Keratinocyte (primary cell): ENCODE results near the gene RHOU. TPM values are rescaled to one million over a fixed set of nuclear protein-coding genes. Genes with fewer than 3 reads are reported as not detected.

Experiments
- DNase-seq: peaks from one replicate; pipeline ENCODE4 v3.0.0-alpha.2; 2011; ENCODE audit warnings: low read depth, missing footprints, low spot score
- FAIRE-seq: peaks from 2 replicates; lab custom pipeline; 2011; peaks lifted over from hg19 to GRCh38; lab: Jason Lieb, UNC
- H2AFZ ChIP-seq: 2 replicates; pipeline ENCODE4 v1.6.0; 2012; ENCODE audit warnings: low read length, control low read depth, inconsistent platforms; ENCODE audit not compliant: control insufficient read depth
- H3K27ac ChIP-seq: 2 replicates; pipeline ENCODE4 v1.5.1; 2011; ENCODE audit warnings: low read length; ENCODE audit not compliant: control insufficient read depth, insufficient read depth
- H3K27me3 ChIP-seq: 3 replicates; pipeline ENCODE4 v1.6.0; 2011; ENCODE audit warnings: low read length; ENCODE audit not compliant: control insufficient read depth, insufficient read depth; ENCODE audit errors: extremely low read depth
- H3K36me3 ChIP-seq, 2 experiments: 2 replicates in 1 of 2; 3 replicates in 1 of 2; pipeline ENCODE4 v1.5.1; 2011; ENCODE audit warnings: low read length in 2 of 2, mild to moderate bottlenecking in 1 of 2; ENCODE audit not compliant: control insufficient read depth in 2 of 2, insufficient read depth in 2 of 2; ENCODE audit errors: extremely low read depth in 1 of 2
- H3K4me1 ChIP-seq: 3 replicates; pipeline ENCODE4 v1.5.1; 2011; ENCODE audit warnings: low read length; ENCODE audit not compliant: control insufficient read depth, insufficient read depth; ENCODE audit errors: extremely low read depth
- H3K4me2 ChIP-seq: 3 replicates; pipeline ENCODE4 v1.6.0; 2011; ENCODE audit warnings: low read depth, low read length; ENCODE audit not compliant: control insufficient read depth, insufficient read depth; ENCODE audit errors: extremely low read depth
- H3K4me3 ChIP-seq, 3 experiments: fragments of 200-600 bp in 1 of 3; sonication (generic) in 1 of 3; 2 replicates in 2 of 3; 3 replicates in 1 of 3; pipeline ENCODE4 v1.5.1; 2011 to 2016; ENCODE audit warnings: low read length in 3 of 3, mild to moderate bottlenecking in 3 of 3, control low read depth in 2 of 3, inconsistent platforms in 1 of 3, low read depth in 1 of 3, mixed read lengths in 1 of 3, mixed run types in 1 of 3, moderate library complexity in 1 of 3; ENCODE audit not compliant: control insufficient read depth in 2 of 3, insufficient read depth in 2 of 3; ENCODE audit errors: extremely low read depth in 1 of 3
- H3K79me2 ChIP-seq: 2 replicates; pipeline ENCODE4 v1.6.0; 2012; ENCODE audit warnings: low read length; ENCODE audit not compliant: control insufficient read depth, insufficient read depth
- H3K9ac ChIP-seq: 3 replicates; pipeline ENCODE4 v1.6.0; 2011; ENCODE audit warnings: low read length; ENCODE audit not compliant: control insufficient read depth, insufficient read depth; ENCODE audit errors: extremely low read depth
- H3K9me1 ChIP-seq: 3 replicates; pipeline ENCODE4 v1.6.0; 2011; ENCODE audit warnings: low read length; ENCODE audit not compliant: control insufficient read depth, insufficient read depth; ENCODE audit errors: extremely low read depth
- H3K9me3 ChIP-seq: 2 replicates; pipeline ENCODE4 v1.5.1; 2012; ENCODE audit warnings: low read depth, low read length; ENCODE audit not compliant: control insufficient read depth
- H4K20me1 ChIP-seq: 3 replicates; pipeline ENCODE4 v1.6.0; 2011; ENCODE audit warnings: low read length; ENCODE audit not compliant: control insufficient read depth, insufficient read depth; ENCODE audit errors: extremely low read depth
- EZH2 ChIP-seq: IDR thresholded peaks from one replicate; pipeline ENCODE4 v1.6.1; 2012; ENCODE audit warnings: inconsistent platforms, mild to moderate bottlenecking, low read length, moderate library complexity
- dilution Hi-C: fragments of 300-500 bp; cut with MboI; formaldehyde crosslinking; loops from one replicate; pipeline ENCODE4 v1.7.0; 2020; ENCODE audit warnings: low sequenced_read_pairs; ENCODE audit not compliant: extremely low pct_ligation_motif_present
- polyA plus RNA-seq, 5 experiments: library from polyadenylated mRNA; depleted of rRNA in 3 of 5; stranded (reverse) in 3 of 5; stranded (forward) in 1 of 5; unstranded in 1 of 5; fragments of >200 nt; gene quantifications; 1 replicate in 1 of 5; 2 replicates in 3 of 5; 3 replicates in 1 of 5; pipeline versions ENCODE4 v1.2.1 to v1.2.3, GENCODE V29; 2011 to 2012; ENCODE audit warnings: missing spikeins in 2 of 5, low read depth in 1 of 5, low replicate concordance in 1 of 5
- TF ChIP-seq, protein P1 (sequence below), 3 experiments: IDR thresholded peaks in 1 of 3; conservative IDR thresholded peaks in 1 of 3; optimal IDR thresholded peaks in 1 of 3; 2 replicates in 2 of 3; 3 replicates in 1 of 3; pipeline versions ENCODE3 to v1.5.1; 2011; ENCODE audit warnings: low read length in 3 of 3, mild to moderate bottlenecking in 3 of 3, moderate library complexity in 2 of 3, control low read depth in 1 of 3, inconsistent platforms in 1 of 3; ENCODE audit not compliant: insufficient read depth in 2 of 3; ENCODE audit errors: extremely low read depth in 1 of 3

RHOU gene
- polyA plus RNA-seq, 1 donor (not counting 4 experiments of a cell fraction or from before 2014, with no cell fraction given): 0.29 TPM

GRCh38 chr1:228768355-228769000 lies 33.2 kb downstream of the RHOU start:
- Histone ChIP-seq H3K9me1 (no peaks in the 10 kb centered on the region), H3K9me3 (no peaks in the 10 kb centered on the region), H3K4me3 (no peak overlapping the region), H3K9ac (no peak overlapping the region), H3K4me2 (no peak overlapping the region), H3K79me2 (no peaks in the 10 kb centered on the region), H3K27me3 (peaks cover 8% of the 10 kb centered on the region), H3K4me1 (no peaks in the 10 kb centered on the region), H3K36me3 (no peaks in the 10 kb centered on the region), H3K27ac (no peak overlapping the region), H2AFZ (no peak overlapping the region), H4K20me1 (no peaks in the 10 kb centered on the region)
- dilution Hi-C loops: no loop called here
- TF ChIP-seq EZH2: no peak
- TF ChIP-seq, protein P1, sequence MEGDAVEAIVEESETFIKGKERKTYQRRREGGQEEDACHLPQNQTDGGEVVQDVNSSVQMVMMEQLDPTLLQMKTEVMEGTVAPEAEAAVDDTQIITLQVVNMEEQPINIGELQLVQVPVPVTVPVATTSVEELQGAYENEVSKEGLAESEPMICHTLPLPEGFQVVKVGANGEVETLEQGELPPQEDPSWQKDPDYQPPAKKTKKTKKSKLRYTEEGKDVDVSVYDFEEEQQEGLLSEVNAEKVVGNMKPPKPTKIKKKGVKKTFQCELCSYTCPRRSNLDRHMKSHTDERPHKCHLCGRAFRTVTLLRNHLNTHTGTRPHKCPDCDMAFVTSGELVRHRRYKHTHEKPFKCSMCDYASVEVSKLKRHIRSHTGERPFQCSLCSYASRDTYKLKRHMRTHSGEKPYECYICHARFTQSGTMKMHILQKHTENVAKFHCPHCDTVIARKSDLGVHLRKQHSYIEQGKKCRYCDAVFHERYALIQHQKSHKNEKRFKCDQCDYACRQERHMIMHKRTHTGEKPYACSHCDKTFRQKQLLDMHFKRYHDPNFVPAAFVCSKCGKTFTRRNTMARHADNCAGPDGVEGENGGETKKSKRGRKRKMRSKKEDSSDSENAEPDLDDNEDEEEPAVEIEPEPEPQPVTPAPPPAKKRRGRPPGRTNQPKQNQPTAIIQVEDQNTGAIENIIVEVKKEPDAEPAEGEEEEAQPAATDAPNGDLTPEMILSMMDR (optimal IDR thresholded peaks at IDR 0.05 in 1 of 3, IDR thresholded peaks at IDR 0.05 in 1 of 3, conservative IDR thresholded peaks at IDR 0.05 in 1 of 3; ENCODE audit: extremely low read depth in 1 of 3, insufficient read depth in 2 of 3, low read length in 3 of 3): no peak
- FAIRE-seq: no peak
- DNase-seq: no peak

DNA sequence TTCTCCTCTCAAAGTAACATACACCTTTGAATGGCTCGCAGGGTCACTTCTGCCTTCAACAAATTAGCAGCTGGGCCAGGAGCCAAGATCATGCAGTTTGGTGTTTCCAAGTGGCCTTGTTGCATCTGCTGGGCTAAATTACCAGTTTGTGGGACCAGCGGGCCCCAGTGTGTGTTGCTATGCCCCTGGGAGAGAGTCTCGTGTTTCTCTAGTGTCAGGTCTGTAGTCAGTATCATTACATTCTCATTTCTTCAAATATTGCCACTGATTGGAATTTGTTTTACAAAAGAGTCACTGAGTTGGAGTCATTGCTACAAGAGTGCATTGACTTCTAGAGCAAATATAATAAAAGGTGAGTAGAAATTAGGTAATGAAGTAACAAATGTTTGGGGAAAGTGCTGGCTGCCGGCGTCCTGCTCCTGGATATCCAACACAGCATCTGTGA lies 35.5 kb downstream of the RHOU start:
- no peak overlapping the region for H3K9ac ChIP-seq
- no peaks in the 10 kb centered on the region for H3K79me2 ChIP-seq
- no peak overlapping the region for H3K4me3 ChIP-seq
- no peak overlapping the region for H3K4me2 ChIP-seq
- FAIRE-seq (no peak), DNase-seq (no peak)
- H3K9me3 ChIP-seq: no peaks in the 10 kb centered on the region
- H3K27me3 ChIP-seq: peaks cover 8% of the 10 kb centered on the region
- H2AFZ ChIP-seq: no peak overlapping the region
- H4K20me1 ChIP-seq: no peaks in the 10 kb centered on the region
- TF ChIP-seq EZH2: no peak
- TF ChIP-seq, protein P1 (optimal IDR thresholded peaks at IDR 0.05 in 1 of 3, IDR thresholded peaks at IDR 0.05 in 1 of 3, conservative IDR thresholded peaks at IDR 0.05 in 1 of 3; ENCODE audit: extremely low read depth in 1 of 3, insufficient read depth in 2 of 3, low read length in 3 of 3): no peak
- no peaks in the 10 kb centered on the region for H3K36me3 ChIP-seq
- dilution Hi-C loops: no loop called here
- no peaks in the 10 kb centered on the region for H3K9me1 ChIP-seq
- H3K4me1 ChIP-seq: no peaks in the 10 kb centered on the region
- no peak overlapping the region for H3K27ac ChIP-seq
